ENCODE data around the gene SH2D2A. TPM values are rescaled to one million over a fixed set of nuclear protein-coding genes. Genes with fewer than 3 reads are reported as not detected.

Gene SH2D2A
- total and polyA plus RNA-seq, 9 of the 15 experiments (the other 6 are each of a cell fraction or from before 2014, with no cell fraction given): 0.89 to 33.6 (median 6.9) TPM

GRCh38 chr1:156862997-156863599 lies 46.5 kb upstream of the SH2D2A start (continued):
- TF ChIP-seq RCOR1 (IDR thresholded peaks at IDR 0.05; ENCODE audit: borderline replicate concordance in 1 of 2, low read depth in 2 of 2, low read length in 2 of 2): peak in 1 of 2 experiments; percentile 95; a peak in 2 of 4 replicates
- no peak for TF ChIP-seq ZNF584 (CRISPR knock-in tag; IDR thresholded peaks at IDR 0.05; ENCODE audit: low read depth)
- TF ChIP-seq ATF1 (CRISPR knock-in tag; IDR thresholded peaks at IDR 0.05): no peak
- peak; percentile 49 for TF ChIP-seq ATF1 (tag; IDR thresholded peaks at IDR 0.05)
- TF ChIP-seq, protein P1, sequence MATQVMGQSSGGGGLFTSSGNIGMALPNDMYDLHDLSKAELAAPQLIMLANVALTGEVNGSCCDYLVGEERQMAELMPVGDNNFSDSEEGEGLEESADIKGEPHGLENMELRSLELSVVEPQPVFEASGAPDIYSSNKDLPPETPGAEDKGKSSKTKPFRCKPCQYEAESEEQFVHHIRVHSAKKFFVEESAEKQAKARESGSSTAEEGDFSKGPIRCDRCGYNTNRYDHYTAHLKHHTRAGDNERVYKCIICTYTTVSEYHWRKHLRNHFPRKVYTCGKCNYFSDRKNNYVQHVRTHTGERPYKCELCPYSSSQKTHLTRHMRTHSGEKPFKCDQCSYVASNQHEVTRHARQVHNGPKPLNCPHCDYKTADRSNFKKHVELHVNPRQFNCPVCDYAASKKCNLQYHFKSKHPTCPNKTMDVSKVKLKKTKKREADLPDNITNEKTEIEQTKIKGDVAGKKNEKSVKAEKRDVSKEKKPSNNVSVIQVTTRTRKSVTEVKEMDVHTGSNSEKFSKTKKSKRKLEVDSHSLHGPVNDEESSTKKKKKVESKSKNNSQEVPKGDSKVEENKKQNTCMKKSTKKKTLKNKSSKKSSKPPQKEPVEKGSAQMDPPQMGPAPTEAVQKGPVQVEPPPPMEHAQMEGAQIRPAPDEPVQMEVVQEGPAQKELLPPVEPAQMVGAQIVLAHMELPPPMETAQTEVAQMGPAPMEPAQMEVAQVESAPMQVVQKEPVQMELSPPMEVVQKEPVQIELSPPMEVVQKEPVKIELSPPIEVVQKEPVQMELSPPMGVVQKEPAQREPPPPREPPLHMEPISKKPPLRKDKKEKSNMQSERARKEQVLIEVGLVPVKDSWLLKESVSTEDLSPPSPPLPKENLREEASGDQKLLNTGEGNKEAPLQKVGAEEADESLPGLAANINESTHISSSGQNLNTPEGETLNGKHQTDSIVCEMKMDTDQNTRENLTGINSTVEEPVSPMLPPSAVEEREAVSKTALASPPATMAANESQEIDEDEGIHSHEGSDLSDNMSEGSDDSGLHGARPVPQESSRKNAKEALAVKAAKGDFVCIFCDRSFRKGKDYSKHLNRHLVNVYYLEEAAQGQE (IDR thresholded peaks at IDR 0.05; ENCODE audit: borderline replicate concordance): no peak
- TF ChIP-seq, protein P1 (CRISPR knock-in tag; IDR thresholded peaks at IDR 0.05; ENCODE audit: low read depth): no peak

Measured in K562 (cell line).